NCI-H2227 treated with DMSO at 0.1 percent for 48 hours (cell line): ENCODE results near the gene PRR13.
"Not testable (repeated sequence)": the region's sequence is repeated elsewhere in the genome, so short reads cannot be mapped to it uniquely, and the experiment has no call there.

Source experiments
- DNase-seq: peaks from one replicate; lab custom pipeline; 2025; lab: John Stamatoyannopoulos, UW

PRR13 gene

GRCh38 chr12:53441040-53441833 lies at the start of gene PRR13:
TSS of gene PRR13 (plus strand) at chr12:53441734. CDS start at chr12:53442715, 981 bp downstream.
- DNase-seq, result peak; percentile 97

- DNase-seq, result no peak
Observed at GRCh38 chr12:53399896-53400295, 41.6 kb upstream of the PRR13 start.

GRCh38 chr12:53402351-53402750 lies 39.2 kb upstream of the PRR13 start:
- DNase-seq, result not testable (repeated sequence)

GRCh38 chr12:53402871-53403270 lies 38.7 kb upstream of the PRR13 start:
- no peak for DNase-seq

- no peak for DNase-seq
Observed at GRCh38 chr12:53410951-53411350, 30.6 kb upstream of the PRR13 start.

- peak; percentile 65 for DNase-seq
Observed at GRCh38 chr12:53413485-53414204, 27.9 kb upstream of the PRR13 start.

- no peak for DNase-seq
Observed at GRCh38 chr12:53414756-53415417, 26.6 kb upstream of the PRR13 start.

- DNase-seq, result not testable (repeated sequence)
Observed at GRCh38 chr12:53415752-53416389, 25.7 kb upstream of the PRR13 start.

GRCh38 chr12:53417291-53417816 lies 24.2 kb upstream of the PRR13 start:
- DNase-seq, result not testable (repeated sequence)

- DNase-seq, result no peak
Observed at GRCh38 chr12:53418221-53418620, 23.3 kb upstream of the PRR13 start.

GRCh38 chr12:53419756-53420155 lies 21.8 kb upstream of the PRR13 start:
- no peak for DNase-seq

GRCh38 chr12:53422247-53422646 lies 19.3 kb upstream of the PRR13 start:
- DNase-seq, result not testable (repeated sequence)

- no peak for DNase-seq
Observed at GRCh38 chr12:53423597-53423996, 17.9 kb upstream of the PRR13 start, which contains the start of gene AMHR2. TSS of gene AMHR2 (plus strand) at chr12:53423855. CDS start at chr12:53423935, 80 bp downstream.

- no peak for DNase-seq
Observed at GRCh38 chr12:53424626-53425514, 16.7 kb upstream of the PRR13 start.

- DNase-seq, result no peak
Observed at GRCh38 chr12:53425515-53426150, 15.9 kb upstream of the PRR13 start.

GRCh38 chr12:53427905-53428594 lies 13.5 kb upstream of the PRR13 start:
- no peak for DNase-seq

GRCh38 chr12:53428741-53429140 lies 12.8 kb upstream of the PRR13 start:
- DNase-seq, result no peak

- no peak for DNase-seq
Observed at GRCh38 chr12:53430116-53430515, 11.4 kb upstream of the PRR13 start.

- no peak for DNase-seq
Observed at GRCh38 chr12:53431187-53431586, 10.3 kb upstream of the PRR13 start.

- DNase-seq, result not testable (repeated sequence)
Observed at GRCh38 chr12:53435326-53435725, 6.2 kb upstream of the PRR13 start.
